AG08395 (cell line): Measurements from ENCODE around the gene PUS3.
"Not testable (repeated sequence)": the region's sequence is repeated elsewhere in the genome, so short reads cannot be mapped to it uniquely, and the experiment has no call there.

Experiments used
- DNase-seq: peaks from one replicate; pipeline ENCODE4 v3.0.0; 2012; ENCODE audit warnings: mixed read lengths, low spot score

Gene PUS3

DNA sequence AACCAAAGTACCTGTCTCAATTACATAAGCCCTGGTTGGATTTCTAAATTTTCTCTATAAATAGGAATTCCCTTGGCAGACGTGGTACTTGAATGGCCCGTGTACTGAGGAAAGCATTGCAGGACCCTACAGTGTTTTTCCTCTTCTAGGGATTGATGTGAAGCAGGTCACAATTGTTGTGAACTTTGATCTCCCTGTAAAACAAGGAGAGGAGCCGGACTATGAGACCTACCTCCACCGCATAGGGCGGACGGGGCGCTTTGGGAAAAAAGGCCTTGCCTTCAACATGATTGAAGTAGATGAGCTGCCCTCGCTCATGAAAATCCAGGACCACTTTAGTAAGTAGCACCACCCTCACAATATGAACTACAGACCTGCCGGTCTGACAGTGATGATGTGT is 18.0 kb upstream of the PUS3 start:
- no peak for DNase-seq

DNA sequence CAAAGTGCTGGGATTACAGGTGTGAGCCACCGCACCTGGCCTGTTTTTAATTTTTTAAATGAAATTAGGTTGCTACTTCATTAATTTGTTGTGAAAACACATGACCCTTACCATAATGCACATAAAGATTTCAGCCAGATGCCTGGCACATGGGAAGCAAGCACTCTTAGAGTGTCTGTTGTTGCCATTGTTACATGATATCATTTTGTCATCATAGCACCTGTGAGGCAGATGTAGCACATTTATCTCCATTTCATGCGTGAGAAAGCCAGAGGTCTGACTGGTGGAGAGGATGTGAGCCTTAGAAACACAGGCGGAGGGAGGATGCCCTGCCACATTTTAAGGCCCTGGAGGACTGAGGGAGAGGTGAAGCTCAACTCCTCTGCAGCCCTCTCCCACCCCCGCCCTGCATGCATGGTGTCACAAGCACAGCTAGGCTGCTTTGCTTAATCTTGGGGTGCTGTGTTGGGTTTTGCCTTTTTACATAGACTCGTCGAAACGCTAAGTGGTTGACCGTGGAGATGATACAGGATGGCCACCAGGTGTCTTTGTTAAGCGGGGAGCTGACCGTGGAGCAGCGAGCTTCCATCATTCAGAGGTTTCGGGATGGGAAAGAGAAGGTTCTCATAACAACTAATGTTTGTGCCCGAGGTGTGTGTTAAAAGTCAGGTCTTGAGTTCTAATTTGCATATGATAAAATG is 15.3 kb upstream of the PUS3 start:
- DNase-seq: peak; percentile 17

DNA sequence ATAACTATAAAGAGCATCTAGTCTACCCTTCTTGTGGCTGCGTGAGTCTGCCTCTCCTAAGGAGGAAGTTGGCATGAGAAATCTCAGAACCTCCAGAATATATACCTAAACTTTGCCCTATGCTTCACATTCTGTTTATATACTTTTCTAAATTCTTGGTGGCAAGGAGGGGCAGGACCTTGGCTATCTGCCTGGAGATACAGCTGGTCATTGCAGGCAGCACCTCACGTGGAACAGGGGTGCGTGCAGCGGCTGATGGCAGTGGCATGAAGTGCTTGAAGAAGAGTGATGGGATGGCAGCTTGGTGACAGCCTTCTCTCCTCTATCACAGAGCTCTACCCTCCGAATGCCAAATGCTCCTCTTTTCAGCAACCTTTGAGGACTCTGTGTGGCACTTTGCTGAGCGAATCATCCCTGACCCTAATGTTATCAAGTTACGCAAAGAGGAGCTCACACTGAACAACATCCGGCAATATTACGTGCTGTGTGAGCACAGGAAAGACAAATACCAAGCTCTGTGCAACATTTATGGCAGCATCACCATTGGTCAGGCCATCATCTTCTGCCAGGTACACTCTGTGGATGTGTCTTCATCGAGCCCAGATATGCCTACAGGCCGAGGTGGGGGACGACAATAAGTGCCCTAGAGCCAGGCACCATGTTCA is 13.8 kb upstream of the PUS3 start:
- DNase-seq: no peak

DNA sequence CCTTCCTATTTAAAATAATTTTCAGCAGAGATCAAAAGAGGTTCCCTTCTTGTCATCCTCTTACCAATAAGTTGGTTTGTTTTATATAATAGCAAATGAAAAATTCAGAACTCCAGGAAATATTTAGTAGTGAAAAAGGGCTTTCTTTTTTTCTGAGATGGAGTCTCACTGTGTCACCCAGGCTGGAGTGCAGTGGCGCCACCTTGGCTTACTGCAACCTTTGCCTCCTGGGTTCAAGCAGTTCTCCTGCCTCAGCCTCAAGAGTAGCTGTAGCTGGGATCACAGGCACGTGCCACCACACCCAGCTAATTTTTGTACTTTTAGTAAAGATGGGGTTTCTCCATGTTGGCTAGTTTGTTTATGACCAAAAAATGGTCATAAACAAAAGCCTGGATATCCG is 11.6 kb upstream of the PUS3 start:
- not testable (repeated sequence) for DNase-seq

DNA sequence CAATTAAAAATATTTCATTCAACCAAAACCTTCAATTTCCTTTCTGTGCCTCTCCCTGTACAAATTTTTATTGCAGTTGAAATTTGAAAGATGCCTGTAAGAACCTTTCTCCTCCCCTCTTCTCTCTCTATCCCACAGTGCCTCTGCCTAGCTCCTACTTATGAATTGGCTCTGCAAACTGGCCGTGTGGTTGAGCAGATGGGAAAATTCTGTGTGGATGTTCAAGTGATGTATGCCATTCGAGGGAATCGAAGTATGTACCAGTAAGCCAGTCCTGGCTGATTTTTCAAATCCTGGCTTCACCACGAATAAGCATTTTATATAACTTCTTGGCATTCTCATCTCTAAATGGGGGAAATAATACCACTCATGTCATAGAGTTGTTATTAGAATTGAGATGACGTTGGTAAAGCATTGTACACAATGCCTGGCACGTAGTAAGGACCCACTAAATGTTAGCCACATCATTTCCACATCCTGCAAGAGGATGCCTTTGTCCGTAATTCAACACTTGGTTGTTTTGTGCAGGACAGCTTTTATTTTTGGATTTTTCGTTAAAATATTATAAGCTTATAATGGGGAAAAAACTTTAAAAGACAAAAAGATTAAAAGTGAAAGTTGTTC is 7.3 kb upstream of the PUS3 start:
- DNase-seq: no peak

DNA sequence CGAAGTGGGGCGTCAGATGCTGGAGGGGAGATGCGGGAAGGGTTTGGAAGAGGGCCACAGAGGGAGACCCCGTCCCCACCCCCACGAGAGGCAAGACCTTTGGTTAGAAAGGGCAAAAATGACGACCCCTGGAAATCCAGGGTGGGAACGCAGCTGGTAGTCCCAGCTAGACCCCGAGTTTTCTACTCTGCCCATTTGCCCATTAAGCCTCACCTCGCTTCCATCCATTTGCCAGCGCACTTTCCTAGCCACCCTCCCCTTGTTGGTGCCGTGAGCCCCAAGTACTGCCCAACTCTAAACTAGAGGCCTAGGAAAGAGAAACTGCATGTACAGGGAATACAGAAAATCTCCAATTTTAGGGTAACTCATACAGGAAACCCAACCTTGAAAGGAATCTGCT is 1.7 kb upstream of the PUS3 start:
- no peak for DNase-seq

DNA sequence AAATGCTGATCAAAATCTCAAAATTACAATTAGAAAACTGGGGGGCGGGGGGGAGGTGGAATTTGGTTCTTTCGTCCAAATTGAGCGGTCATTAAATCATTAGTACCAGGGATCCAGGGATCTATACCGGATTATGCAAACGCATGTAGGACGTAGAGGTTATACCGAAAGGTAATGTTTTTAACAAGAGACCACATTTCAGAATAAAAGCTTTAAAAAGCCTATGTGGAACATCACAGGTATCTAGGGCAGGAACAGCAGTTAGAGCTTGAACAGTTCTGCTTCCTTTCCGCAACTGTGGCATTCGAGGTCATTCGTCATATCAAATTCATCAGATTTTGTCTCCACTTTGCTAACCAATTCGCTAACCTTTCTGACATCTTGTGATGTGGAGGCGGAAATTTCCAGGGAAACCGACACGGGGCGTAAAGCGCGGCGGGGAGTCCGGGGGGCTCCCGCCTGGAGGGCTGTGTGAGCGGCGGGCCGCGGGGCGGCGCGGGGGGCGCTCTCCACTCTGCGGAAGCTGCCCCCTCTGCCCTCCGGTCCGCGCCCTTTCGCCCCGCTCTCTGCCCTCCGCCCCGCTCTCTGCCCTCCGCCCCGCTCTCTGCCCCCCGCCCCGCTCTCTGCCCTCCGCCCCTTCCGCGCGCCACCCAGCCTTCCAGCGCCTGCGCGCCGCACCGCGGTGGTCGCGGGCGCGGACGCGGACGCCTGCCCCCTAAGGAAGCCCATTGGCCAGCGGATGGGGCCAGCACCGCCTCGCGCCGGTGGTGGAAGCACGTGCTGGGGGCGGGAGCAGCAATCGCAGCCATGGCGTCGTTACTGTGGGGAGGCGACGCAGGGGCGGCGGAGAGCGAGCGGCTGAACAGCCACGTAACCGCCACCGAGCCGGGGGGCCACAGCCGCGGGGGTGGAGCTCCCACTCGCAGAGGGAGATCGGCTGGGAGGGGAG is 979 bp upstream of the PUS3 start, which contains the start of gene DDX25:
Gene DDX25, plus strand, starts transcription at position 798 of the 949 bp plus-strand sequence. Its CDS starts 10 bp downstream, at position 808.
- DNase-seq: no peak

DNA sequence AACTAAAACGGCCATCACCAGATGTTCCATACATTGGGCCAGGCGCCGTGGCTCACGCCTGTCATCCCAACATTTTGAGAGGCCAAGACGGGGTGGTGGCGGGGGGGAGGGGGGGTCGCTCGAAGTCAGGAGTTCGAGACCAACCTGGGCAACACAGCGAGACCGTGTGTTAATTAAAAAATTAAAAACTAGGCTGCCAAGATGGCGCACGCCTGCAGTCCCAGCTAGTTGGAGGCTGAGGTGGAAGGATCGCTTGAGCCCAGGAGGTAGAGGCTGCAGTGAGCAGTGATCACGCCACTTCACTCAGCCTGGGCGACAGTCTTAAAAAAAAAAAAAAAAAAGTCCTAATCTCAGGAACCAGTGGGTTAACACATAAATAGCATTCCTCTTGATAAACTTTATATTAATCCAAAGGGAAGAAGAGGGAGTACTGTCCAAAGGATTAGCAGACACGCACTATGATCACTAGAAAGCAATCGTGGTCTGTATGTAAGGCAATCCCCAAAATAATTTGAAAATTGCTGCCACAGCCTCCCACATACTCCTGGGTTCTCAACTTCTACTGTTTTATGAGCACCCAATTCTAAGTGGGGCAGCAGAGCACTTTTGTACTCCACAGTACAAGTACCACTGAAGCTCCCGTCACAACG is 604 bp downstream of the PUS3 start:
- DNase-seq: no peak

DNA sequence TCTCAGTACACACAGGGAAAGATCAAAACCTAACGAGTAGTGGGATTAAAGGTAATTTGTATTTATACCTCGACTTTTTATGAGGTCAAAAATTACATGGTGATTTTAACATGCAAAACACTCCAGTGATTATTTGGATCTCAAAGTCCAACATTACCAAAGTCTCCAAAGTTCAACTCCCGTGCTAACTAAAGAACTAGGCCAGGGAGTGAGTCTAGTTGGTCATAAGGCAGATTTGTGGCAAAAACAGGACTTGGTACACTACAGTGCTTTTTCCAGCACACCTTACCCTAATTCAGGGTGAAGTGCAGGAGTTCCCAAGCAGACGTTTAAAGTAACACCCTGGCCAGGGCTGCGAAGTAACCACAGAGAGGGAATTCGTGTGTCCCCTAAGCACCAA is 1.1 kb downstream of the PUS3 start:
- DNase-seq: no peak

DNA sequence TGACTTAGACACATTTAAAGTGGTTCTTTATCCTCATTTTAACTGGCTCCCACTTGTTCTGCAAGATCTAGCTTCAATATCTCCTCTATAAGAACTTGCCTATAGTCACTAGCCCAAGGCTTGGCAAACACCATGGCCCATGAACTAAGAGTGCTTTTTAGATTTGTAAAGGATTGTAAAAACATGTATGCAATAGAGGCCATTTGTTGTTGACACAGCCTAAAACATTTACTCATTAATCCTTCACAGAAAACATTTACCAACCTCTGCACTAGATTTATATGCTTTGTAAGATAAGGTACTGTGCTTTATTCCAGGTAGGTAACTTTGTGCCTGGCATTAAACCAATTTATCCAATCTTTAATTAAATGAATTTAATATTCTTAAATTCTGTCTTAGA is 10.0 kb downstream of the PUS3 start:
- no peak for DNase-seq

DNA sequence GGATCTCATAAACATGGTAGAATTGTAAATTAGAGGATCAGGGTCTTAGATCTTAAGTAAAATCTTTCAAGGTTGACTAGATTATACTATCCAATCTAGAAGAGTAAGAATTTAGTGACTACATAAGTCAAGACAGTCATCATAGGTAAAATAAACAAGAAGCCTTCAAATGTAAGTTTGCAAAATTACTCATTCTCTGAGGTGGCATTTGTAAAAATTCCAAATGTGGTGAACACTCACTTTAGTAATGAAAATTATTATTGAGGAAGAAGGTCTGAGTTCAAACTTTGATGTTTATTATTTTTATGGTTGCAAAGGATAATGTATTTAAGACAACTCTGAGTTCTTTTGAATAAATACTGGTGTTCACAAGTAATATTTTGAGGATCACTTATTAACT is 10.9 kb downstream of the PUS3 start:
- no peak for DNase-seq

DNA sequence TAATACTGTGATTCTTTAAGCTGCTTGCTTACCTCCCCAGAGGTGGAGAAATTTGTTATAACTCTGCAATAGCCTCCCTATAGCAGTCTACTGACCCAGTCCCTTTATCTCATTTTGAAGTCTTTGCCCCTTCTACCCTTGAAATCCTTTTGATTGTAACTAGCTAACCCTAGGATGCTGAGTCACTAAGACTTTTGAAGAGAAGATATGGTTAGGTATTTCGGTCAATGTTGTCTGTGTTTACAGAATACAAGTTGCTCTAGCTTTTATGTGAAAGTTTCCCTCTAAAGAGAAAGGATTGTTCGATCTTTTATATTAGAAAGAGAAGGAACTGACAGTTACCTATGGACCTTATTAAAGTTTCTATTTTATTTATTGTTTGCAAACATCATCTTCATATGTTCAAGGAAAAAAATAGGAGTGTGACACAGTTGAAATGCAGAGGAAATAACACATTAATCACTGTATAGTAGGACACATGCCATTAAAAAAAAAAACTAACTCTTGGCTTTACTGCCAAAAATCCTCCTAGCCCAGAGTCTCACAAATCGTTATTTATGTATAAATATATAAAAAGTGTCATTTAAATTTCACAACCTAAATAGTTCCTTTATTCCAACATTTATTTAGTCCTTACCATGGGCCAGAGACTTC is 12.4 kb downstream of the PUS3 start:
- no peak for DNase-seq

DNA sequence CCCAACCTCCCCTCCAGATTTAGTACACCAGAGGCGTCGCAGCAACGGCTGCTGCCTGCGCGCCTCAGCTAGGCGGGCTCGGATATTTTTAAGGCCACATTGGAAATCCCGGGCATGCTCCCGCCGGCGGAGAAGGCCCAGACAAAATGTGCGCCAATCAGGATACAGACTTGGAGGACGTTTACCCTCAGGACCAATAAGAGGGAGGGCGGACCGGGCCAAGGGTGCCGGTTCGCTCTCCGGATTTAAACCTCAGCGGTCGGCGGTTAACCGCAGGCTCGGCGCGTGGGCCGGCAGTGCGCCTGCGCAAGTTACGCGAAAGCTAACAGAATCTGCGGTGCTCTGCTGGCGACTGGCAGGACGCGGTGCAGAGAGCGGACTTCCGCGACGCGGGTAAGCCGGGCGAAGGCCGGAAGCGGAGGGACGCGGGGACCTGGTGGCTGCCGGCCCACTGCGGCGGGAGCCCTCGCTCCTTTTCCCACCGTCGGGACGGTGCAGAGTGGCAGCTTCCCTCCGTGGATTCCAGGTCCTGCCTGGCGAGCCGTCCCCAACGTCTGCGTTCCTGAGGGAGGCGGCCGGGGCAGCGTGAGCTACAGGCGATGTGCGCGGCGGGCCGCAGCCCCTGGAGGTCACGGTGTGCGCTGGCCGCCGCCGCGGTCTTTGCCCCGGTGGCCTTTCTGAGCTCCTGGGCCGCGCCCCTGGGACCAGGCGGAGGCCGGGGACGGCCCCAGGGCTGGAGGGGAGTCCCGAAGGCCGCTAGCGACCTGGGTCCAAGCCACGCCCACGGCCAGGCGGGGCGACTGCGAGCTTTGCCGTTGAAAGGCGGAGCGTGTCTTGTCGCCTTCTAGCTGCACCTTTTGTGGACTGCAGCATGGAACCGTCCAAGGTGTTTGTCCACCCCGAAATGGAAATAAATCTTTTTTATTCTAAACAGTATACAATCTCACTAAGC is 15.4 kb downstream of the PUS3 start, which contains the start of gene HYLS1:
Gene HYLS1, plus strand, starts transcription at position 296 of the 952 bp plus-strand sequence. CDS start 11,701 bp downstream, outside the sequence.
- DNase-seq: peak; percentile 98

DNA sequence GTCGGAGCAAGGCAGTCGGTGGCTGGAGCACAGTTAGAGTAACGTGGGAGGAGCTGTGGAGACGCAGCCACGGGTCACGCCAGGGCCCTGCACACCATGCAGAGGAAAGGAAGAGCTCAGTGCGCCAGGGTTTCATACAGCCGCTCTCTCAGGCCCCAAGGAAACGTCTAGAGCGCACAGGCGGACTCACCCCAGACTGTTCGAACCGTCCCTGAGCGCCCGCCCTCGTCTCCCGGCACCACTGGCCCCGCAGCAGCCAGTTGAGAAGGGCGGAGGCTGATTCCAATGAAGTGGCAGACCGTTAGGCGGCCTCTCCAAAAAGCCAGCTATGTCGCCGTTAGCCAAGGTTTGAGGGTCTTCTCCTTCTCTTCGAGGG is 16.0 kb downstream of the PUS3 start:
- DNase-seq: peak; percentile 35

DNA sequence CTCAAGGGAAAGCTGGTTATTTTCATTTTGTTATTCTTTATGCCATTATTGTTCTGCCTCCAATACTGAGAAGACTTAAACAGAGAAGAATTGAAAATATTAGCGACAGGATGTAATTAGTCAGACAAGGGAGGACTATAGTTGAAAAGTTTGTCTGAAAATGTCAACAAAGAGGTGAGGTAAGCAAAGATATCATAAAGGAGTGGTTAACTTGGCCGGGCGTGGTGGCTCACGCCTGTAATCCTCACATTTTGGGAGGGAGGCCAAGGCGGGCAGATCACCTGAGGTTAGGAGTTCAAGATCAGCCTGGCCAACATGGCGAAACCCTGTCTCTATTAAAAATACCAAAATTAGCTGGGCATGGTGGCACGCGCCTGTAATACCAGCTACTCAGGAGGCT is 19.6 kb downstream of the PUS3 start:
- DNase-seq: no peak

DNA sequence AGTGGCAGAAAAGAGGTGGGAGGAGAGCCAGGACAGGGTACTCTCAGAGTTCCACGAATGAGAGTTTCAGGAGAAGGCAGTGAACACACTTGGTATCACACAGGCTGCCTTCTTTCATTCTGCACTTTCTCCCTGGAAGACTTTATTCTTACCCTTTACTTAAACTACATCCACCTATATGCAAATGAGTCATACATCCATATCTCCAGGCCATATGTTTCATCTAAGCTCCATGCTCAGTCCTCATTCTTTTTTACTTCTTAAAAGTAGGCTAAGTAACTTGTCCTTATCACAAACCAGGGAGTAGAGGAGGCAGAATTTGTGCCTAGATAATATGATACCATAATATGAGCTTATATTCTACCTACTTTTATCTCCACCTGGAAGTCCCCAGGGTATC is 21.7 kb downstream of the PUS3 start:
- no peak for DNase-seq

DNA sequence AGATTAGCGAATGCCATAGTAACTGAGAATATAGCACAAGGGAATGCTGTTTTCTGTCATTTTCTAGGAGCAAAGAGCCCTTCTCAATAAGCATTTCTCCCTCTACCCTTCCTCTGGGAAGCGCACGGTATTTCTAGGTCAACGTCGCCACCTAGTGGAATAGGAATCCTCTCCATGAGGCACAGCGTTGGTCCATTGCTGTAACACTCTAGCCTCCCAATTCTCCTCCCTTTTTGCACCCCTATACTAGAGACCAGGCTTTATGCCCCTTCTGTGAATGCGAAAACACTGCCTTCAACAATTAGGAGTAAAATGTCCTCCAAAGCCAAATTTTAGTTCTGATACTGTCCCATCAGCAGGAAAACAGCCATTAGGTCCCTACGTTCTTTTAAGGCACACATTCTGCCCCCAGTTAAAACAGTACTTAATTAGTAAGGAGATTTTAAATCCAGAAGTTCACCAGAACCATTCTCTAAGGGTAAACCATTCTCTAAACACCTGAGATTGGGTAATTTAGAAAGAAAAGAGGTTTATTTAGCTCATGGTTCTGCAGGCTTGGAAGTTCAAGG is 28.4 kb downstream of the PUS3 start:
- DNase-seq: peak; percentile 72

DNA sequence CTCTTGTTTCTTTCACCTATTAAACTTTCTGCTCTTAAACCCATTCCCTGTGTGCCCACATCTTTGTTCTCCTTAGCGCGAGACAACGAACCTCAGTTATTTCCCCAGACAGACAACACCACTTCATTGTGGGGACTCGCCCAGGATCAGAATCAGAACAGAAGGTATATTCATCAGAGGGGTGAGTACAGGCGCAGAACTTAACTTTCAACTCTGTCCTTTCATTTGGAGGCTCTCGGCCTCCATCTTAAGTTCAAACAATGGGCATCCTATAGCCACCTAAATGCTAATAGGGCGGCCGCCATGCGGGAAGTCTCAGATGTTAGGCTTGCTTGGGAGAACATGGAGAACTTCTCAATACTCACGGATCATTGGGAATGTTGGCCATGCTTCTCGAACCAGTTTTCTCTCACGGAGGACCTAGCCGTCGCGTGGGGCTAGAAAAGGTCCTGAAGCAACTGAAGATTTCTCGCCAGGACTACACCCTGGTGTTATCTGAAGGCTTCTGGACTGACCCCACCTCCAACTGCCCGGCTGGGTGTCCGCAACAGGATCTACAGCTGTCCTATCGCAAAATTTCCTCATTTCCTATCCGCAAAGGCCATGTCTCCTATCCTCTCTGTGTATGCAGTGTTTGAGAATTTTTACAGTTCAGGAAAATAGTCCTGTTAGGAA is 29.0 kb downstream of the PUS3 start:
- no peak for DNase-seq

DNA sequence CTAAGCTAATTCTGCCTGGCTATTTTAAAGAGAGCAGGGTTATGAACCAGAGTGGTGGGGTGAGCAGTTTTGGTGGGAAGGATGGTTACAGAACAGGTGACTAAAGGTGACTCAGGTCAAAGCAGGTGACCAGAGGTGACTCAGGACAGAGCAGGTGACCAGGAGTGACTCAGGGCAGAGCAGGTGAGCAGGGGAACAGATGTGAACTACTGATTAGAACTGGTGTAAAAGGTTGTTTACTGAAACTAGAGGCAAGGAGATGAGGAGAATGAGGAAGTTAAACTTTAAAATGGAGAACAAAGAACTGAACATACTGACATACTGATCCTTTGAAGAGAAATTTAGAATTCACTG is 30.9 kb downstream of the PUS3 start:
- no peak for DNase-seq
